HFFc6 (cell line): ENCODE data around the gene CUL9. TPM values are rescaled to one million over a fixed set of nuclear protein-coding genes. Genes with fewer than 3 reads are reported as not detected.

Experiments
- DNase-seq: peaks from one replicate; pipeline ENCODE4 v3.0.0-alpha.2; 2018
- H3K27ac Mint-ChIP-seq: 2 replicates; pipeline ENCODE4 v1.8.0; 2020; ENCODE audit warnings: mild to moderate bottlenecking, mixed read lengths
- H3K27me3 Mint-ChIP-seq: 2 replicates; pipeline ENCODE4 v1.8.0; 2021; ENCODE audit warnings: mild to moderate bottlenecking, moderate library complexity, mixed read lengths; ENCODE audit not compliant: insufficient read depth
- H3K36me3 Mint-ChIP-seq: 2 replicates; pipeline ENCODE4 v1.8.0; 2021; ENCODE audit warnings: low read depth, mixed read lengths
- H3K4me1 Mint-ChIP-seq: 2 replicates; pipeline ENCODE4 v1.8.0; 2020; ENCODE audit warnings: low read depth, mixed read lengths
- H3K4me3 Mint-ChIP-seq: 2 replicates; pipeline ENCODE4 v1.8.0; 2020; ENCODE audit warnings: mild to moderate bottlenecking, moderate library complexity, mixed read lengths
- H3K9me3 Mint-ChIP-seq: 2 replicates; pipeline ENCODE4 v1.8.0; 2020; ENCODE audit warnings: mild to moderate bottlenecking, mixed read lengths
- CTCF ChIP-seq: fragments of 200-600 bp; sonication (generic); IDR thresholded peaks from 2 replicates; pipeline ENCODE4 v1.5.0; 2021; ENCODE audit warnings: antibody characterized with exemption, mild to moderate bottlenecking
- total RNA-seq, 6 experiments: library from RNA; stranded (reverse); fragmentation: NEBNext Ultra II Directional; extraction: Animal tissue kit (Norgen Biotek cat#: 25700); gene quantifications; 2 replicates in 1 of 6; 3 replicates in 5 of 6; pipeline ENCODE4 v1.2.3, GENCODE V29; 2021

CUL9 gene
- total RNA-seq, 6 experiments from 2014 or later: 15.4 to 19.9 (median 18.6) TPM

GRCh38 chr6:43205849-43206248 is 23.9 kb downstream of the CUL9 start:
- Mint-ChIP-seq H3K4me1 (peaks cover 3% of the 10 kb centered on the region), H3K27me3 (no peaks in the 10 kb centered on the region), H3K9me3 (no peaks in the 10 kb centered on the region; the same call in 1 of the 2 replicates), H3K36me3 (peaks cover 17% of the 10 kb centered on the region), H3K27ac (no peak overlapping the region), H3K4me3 (no peak overlapping the region)
- no peak for TF ChIP-seq CTCF
- DNase-seq: no peak

GRCh38 chr6:43207286-43207685 is 25.3 kb downstream of the CUL9 start:
- H3K27ac Mint-ChIP-seq: no peak overlapping the region
- no peaks in the 10 kb centered on the region; the same call in 1 of the 2 replicates for H3K9me3 Mint-ChIP-seq
- no peak for TF ChIP-seq CTCF
- H3K36me3 Mint-ChIP-seq: peaks cover 17% of the 10 kb centered on the region
- no peaks in the 10 kb centered on the region for H3K27me3 Mint-ChIP-seq
- H3K4me3 Mint-ChIP-seq: no peak overlapping the region
- DNase-seq: no peak
- peaks cover 6% of the 10 kb centered on the region for H3K4me1 Mint-ChIP-seq

- Mint-ChIP-seq H3K4me1 (peaks cover 6% of the 10 kb centered on the region), H3K27me3 (no peaks in the 10 kb centered on the region; the same call in 1 of the 2 replicates)
- no peak for DNase-seq
Measured at GRCh38 chr6:43211955-43212354, 30.0 kb downstream of the CUL9 start.

GRCh38 chr6:43213431-43213830 is 31.4 kb downstream of the CUL9 start:
- Mint-ChIP-seq H3K27ac (no peak overlapping the region), H3K36me3 (peaks cover 6% of the 10 kb centered on the region), H3K27me3 (no peaks in the 10 kb centered on the region; the same call in 1 of the 2 replicates), H3K4me3 (no peak overlapping the region), H3K4me1 (peaks cover 6% of the 10 kb centered on the region), H3K9me3 (no peaks in the 10 kb centered on the region)
- DNase-seq: no peak
- no peak for TF ChIP-seq CTCF

More at GRCh38 chr6:43211955-43212354, 30.0 kb downstream of the CUL9 start:
- Mint-ChIP-seq H3K36me3 (peaks cover 6% of the 10 kb centered on the region), H3K9me3 (no peaks in the 10 kb centered on the region), H3K4me3 (no peak overlapping the region), H3K27ac (no peak overlapping the region)
- no peak; the same call in 1 of the 2 replicates for TF ChIP-seq CTCF

- no peak for DNase-seq
- H3K4me3 Mint-ChIP-seq: no peak overlapping the region
- H3K9me3 Mint-ChIP-seq: no peaks in the 10 kb centered on the region
- H3K4me1 Mint-ChIP-seq: peaks cover 6% of the 10 kb centered on the region
- no peak overlapping the region for H3K27ac Mint-ChIP-seq
- H3K27me3 Mint-ChIP-seq: no peaks in the 10 kb centered on the region; the same call in 1 of the 2 replicates
- peaks cover 6% of the 10 kb centered on the region for H3K36me3 Mint-ChIP-seq
- TF ChIP-seq CTCF: no peak
Measured at GRCh38 chr6:43215066-43215465, 33.1 kb downstream of the CUL9 start.

- no peaks in the 10 kb centered on the region for H3K9me3 Mint-ChIP-seq
- no peak for TF ChIP-seq CTCF
- no peak overlapping the region for H3K4me3 Mint-ChIP-seq
- peaks cover 1% of the 10 kb centered on the region; the same call in 1 of the 2 replicates for H3K4me1 Mint-ChIP-seq
- no peaks in the 10 kb centered on the region; the same call in 1 of the 2 replicates for H3K27me3 Mint-ChIP-seq
- no peak for DNase-seq
- peaks cover 11% of the 10 kb centered on the region for H3K36me3 Mint-ChIP-seq
- H3K27ac Mint-ChIP-seq: no peak overlapping the region
Measured at GRCh38 chr6:43216200-43216599, 34.2 kb downstream of the CUL9 start.
